SK-N-SH treated with all-trans-retinoic acid at 6 μM for 48 hours (cell line): ENCODE results near the gene GNA12.

Experiments used
- ATAC-seq: fragments of 200-7000 bp; cut with Tn5 transposase; 3 replicates; pipeline ENCODE4 v1.9.1; 2020; ENCODE audit warnings: mild to moderate bottlenecking, moderate library complexity
- ARNTL ChIP-seq: fragments of 450-650 bp; formaldehyde crosslinking; IDR thresholded peaks from 2 replicates; pipeline ENCODE4 v1.5.0; 2020; ENCODE audit warnings: low read depth, mild to moderate bottlenecking, moderate library complexity, borderline replicate concordance
- CREB5 ChIP-seq: fragments of 250-450 bp; sonication (Bioruptor Pico); IDR thresholded peaks from 2 replicates; pipeline ENCODE4 v1.5.1; 2020; ENCODE audit warnings: low read depth, mild to moderate bottlenecking, moderate library complexity
- CSDC2 ChIP-seq: fragments of 250-450 bp; sonication (Bioruptor Pico); IDR thresholded peaks from 2 replicates; pipeline ENCODE4 v1.5.0; 2020; ENCODE audit warnings: mild to moderate bottlenecking, moderate library complexity
- CSRNP3 ChIP-seq: fragments of 250-450 bp; sonication (Bioruptor Pico); IDR thresholded peaks from 2 replicates; pipeline ENCODE4 v1.5.1; 2021; ENCODE audit warnings: mild to moderate bottlenecking, moderate library complexity
- ESRRG ChIP-seq: fragments of 250-450 bp; sonication (Bioruptor Pico); IDR thresholded peaks from 2 replicates; pipeline ENCODE4 v1.6.1; 2021; ENCODE audit warnings: mild to moderate bottlenecking
- GLIS3 ChIP-seq: fragments of 250-450 bp; sonication (Bioruptor Pico); IDR thresholded peaks from 2 replicates; pipeline ENCODE4 v1.5.0; 2020; ENCODE audit warnings: mild to moderate bottlenecking, moderate library complexity
- ISL1 ChIP-seq: fragments of 250-450 bp; sonication (Bioruptor Pico); IDR thresholded peaks from 2 replicates; pipeline ENCODE4 v2.1.2; 2022; ENCODE audit warnings: mild to moderate bottlenecking, moderate library complexity
- PATZ1 ChIP-seq: fragments of 250-450 bp; sonication (Bioruptor Pico); IDR thresholded peaks from 2 replicates; pipeline ENCODE4 v1.8.0; 2020; ENCODE audit warnings: mild to moderate bottlenecking, moderate library complexity, borderline replicate concordance
- PPARA ChIP-seq: fragments of 250-450 bp; sonication (Bioruptor Pico); IDR thresholded peaks from 2 replicates; pipeline ENCODE4 v1.5.0; 2020; ENCODE audit warnings: mild to moderate bottlenecking, borderline replicate concordance
- RARB ChIP-seq: fragments of 250-450 bp; sonication (Bioruptor Pico); IDR thresholded peaks from 2 replicates; pipeline ENCODE4 v1.8.0; 2021; ENCODE audit warnings: mild to moderate bottlenecking, moderate library complexity
- SNAI2 ChIP-seq: fragments of 250-450 bp; sonication (Bioruptor Pico); IDR thresholded peaks from 2 replicates; pipeline ENCODE4 v1.5.0; 2020; ENCODE audit warnings: mild to moderate bottlenecking, moderate library complexity
- TCF4 ChIP-seq: fragments of 250-450 bp; sonication (Bioruptor Pico); IDR thresholded peaks from 2 replicates; pipeline ENCODE4 v1.8.0; 2021; ENCODE audit warnings: mild to moderate bottlenecking, moderate library complexity, borderline replicate concordance
- TOX ChIP-seq: fragments of 250-450 bp; sonication (Bioruptor Pico); IDR thresholded peaks from 2 replicates; pipeline ENCODE4 v1.8.0; 2021; ENCODE audit warnings: mild to moderate bottlenecking, moderate library complexity, borderline replicate concordance
- TSHZ2 ChIP-seq: fragments of 250-450 bp; sonication (Bioruptor Pico); IDR thresholded peaks from 2 replicates; pipeline ENCODE4 v1.5.0; 2020; ENCODE audit warnings: mild to moderate bottlenecking, moderate library complexity
- ZC3H10 ChIP-seq: fragments of 250-450 bp; sonication (Bioruptor Pico); IDR thresholded peaks from 2 replicates; pipeline ENCODE4 v1.5.1; 2021; ENCODE audit warnings: mild to moderate bottlenecking, moderate library complexity
- ZFP3 ChIP-seq: fragments of 250-450 bp; sonication (Bioruptor Pico); IDR thresholded peaks from 2 replicates; pipeline ENCODE4 v1.5.0; 2020; ENCODE audit warnings: mild to moderate bottlenecking, moderate library complexity
- ZFP30 ChIP-seq: fragments of 450-650 bp; formaldehyde crosslinking; IDR thresholded peaks from 2 replicates; pipeline ENCODE4 v1.5.0; 2022; ENCODE audit warnings: mild to moderate bottlenecking, moderate library complexity
- ZNF565 ChIP-seq: fragments of 450-650 bp; formaldehyde crosslinking; conservative IDR thresholded peaks from 2 replicates; pipeline ENCODE4 v1.5.0; 2020; ENCODE audit warnings: low read depth, mild to moderate bottlenecking, moderate library complexity

Gene GNA12

GRCh38 chr7:2807460-2807844 lies 36.7 kb downstream of the GNA12 start:
- ATAC-seq: no peak
- no peak for TF ChIP-seq SNAI2 (CRISPR knock-in tag)
- TF ChIP-seq ZFP30: no peak
- TF ChIP-seq TSHZ2 (CRISPR knock-in tag): no peak
- no peak for TF ChIP-seq CSRNP3 (CRISPR knock-in tag)
- TF ChIP-seq ZNF565 (CRISPR knock-in tag): no peak
- no peak for TF ChIP-seq RARB (CRISPR knock-in tag)
- no peak for TF ChIP-seq TCF4
- no peak for TF ChIP-seq ESRRG (CRISPR knock-in tag)
- no peak for TF ChIP-seq ISL1
- TF ChIP-seq PPARA: no peak
- no peak for TF ChIP-seq ZFP3
- no peak for TF ChIP-seq TOX (CRISPR knock-in tag)

- no peak for TF ChIP-seq RARB (CRISPR knock-in tag)
- no peak for TF ChIP-seq PATZ1 (CRISPR knock-in tag)
- TF ChIP-seq ARNTL (CRISPR knock-in tag): no peak
- no peak for TF ChIP-seq CSRNP3 (CRISPR knock-in tag)
- TF ChIP-seq ZNF565 (CRISPR knock-in tag): no peak
- TF ChIP-seq CSDC2: no peak
- no peak for TF ChIP-seq TOX (CRISPR knock-in tag)
- TF ChIP-seq ESRRG (CRISPR knock-in tag): no peak
- TF ChIP-seq CREB5 (CRISPR knock-in tag): no peak
- TF ChIP-seq TSHZ2 (CRISPR knock-in tag): no peak
- no peak for TF ChIP-seq GLIS3 (CRISPR knock-in tag)
- TF ChIP-seq ZC3H10: no peak
- no peak for ATAC-seq
Measured at GRCh38 chr7:2806571-2806970, 37.5 kb downstream of the GNA12 start.
